Esophagus squamous epithelium (tissue), 5 donors: Measurements from ENCODE around the gene PRRT3. TPM values are rescaled to one million over a fixed set of nuclear protein-coding genes. Genes with fewer than 3 reads are reported as not detected.

ENCODE experiments used
- DNase-seq: peaks from one replicate; lab custom pipeline; 2025; lab: John Stamatoyannopoulos, UW
- H3K27ac ChIP-seq, 4 donors: fragments of 200-600 bp; sonication (generic); one replicate each; pipeline ENCODE4 v1.5.1; 2016 to 2019; ENCODE audit warnings: mild to moderate bottlenecking in 1 of 4
- H3K27me3 ChIP-seq, 4 donors: fragments of 200-600 bp; sonication (generic); 1 replicate in 3 of 4; 2 replicates in 1 of 4; pipeline versions ENCODE4 v1.5.1 to v1.6.0; 2017 to 2021; ENCODE audit warnings: antibody characterized with exemption in 1 of 4
- H3K36me3 ChIP-seq, 3 donors: fragments of 200-600 bp; sonication (generic); one replicate each; pipeline ENCODE4 v1.5.1; 2016 to 2019
- H3K4me1 ChIP-seq, 3 donors: fragments of 200-600 bp; sonication (generic); one replicate each; pipeline ENCODE4 v1.5.1; 2017 to 2019
- H3K4me3 ChIP-seq, 4 donors: fragments of 200-600 bp; sonication (generic); 1 replicate in 3 of 4; 2 replicates in 1 of 4; pipeline ENCODE4 v1.5.1; 2016 to 2019; ENCODE audit warnings: mild to moderate bottlenecking in 2 of 4, moderate library complexity in 1 of 4
- H3K9me3 ChIP-seq, 3 donors: fragments of 200-600 bp; sonication (generic); one replicate each; pipeline ENCODE4 v1.5.1; 2016 to 2019
- CTCF ChIP-seq, 6 experiments: fragments of 450-650 bp in 4 of 6; fragments of 200-600 bp in 2 of 6; sonication (generic) in 2 of 6; IDR thresholded peaks; one replicate each; pipeline ENCODE4 v1.5.1; 2016 to 2019; ENCODE audit warnings: antibody characterized with exemption in 6 of 6, mild to moderate bottlenecking in 4 of 6, moderate library complexity in 4 of 6
- POLR2A ChIP-seq, 4 donors: fragments of 450-650 bp; IDR thresholded peaks; one replicate each; pipeline ENCODE4 v1.6.1; 2017; ENCODE audit warnings: antibody characterized with exemption in 4 of 4, mild to moderate bottlenecking in 4 of 4, moderate library complexity in 3 of 4
- WGBS, 2 donors: methylation state at CpG; one replicate each; pipeline ENCODE4 v1.1.5; 2018; 5-methylcytosine and 5-hydroxymethylcytosine counted together
- intact Hi-C: fragments of 100-400 bp; cut with DNase I; formaldehyde crosslinking; loops from one replicate; pipeline ENCODE4 v1.15.0; 2022
- total RNA-seq, 4 donors: library from RNA; depleted of rRNA; stranded (reverse); fragments of >200 nt; gene quantifications; one replicate each; pipeline ENCODE4 v1.1.0, GENCODE V29; 2016
- donor health status: DM: yes; HTN: yes; CAD: no.

PRRT3 gene
- total RNA-seq, result 1 to 10 TPM in 2 of 4 donors, under 1 TPM in 2; 0.72 to 1.9 (median 1.0) TPM

- WGBS, 2 donors, result 6 to 33% methylated on average over 4 to 26 of the region's 52 CpGs
- peak within 1 kb of the TSS; percentile 29 to 82 (median 46) for H3K4me3 ChIP-seq
- DNase-seq, result no peak
- peaks cover 0 to 3% (median 0%) of the 10 kb centered on the region in 4 donors for H3K27me3 ChIP-seq
- intact Hi-C loops, result no loop called here
- H3K4me1 ChIP-seq, result peaks cover 18 to 38% (median 20%) of the 10 kb centered on the region in 3 donors
- TF ChIP-seq POLR2A (IDR thresholded peaks at IDR 0.05), result no peak
- TF ChIP-seq CTCF (IDR thresholded peaks at IDR 0.05), result no peak
- H3K36me3 ChIP-seq, result peaks cover 0 to 18% (median 0%) of the 10 kb centered on the region in 3 donors
- peak within 1 kb of the TSS in 2 of 4 donors; percentile 9 to 22 for H3K27ac ChIP-seq
- no peaks in the 10 kb centered on the region for H3K9me3 ChIP-seq
Observed at GRCh38 chr3:9951962-9952805, at the start of gene PRRT3. Gene PRRT3, minus strand, starts transcription at chr3:9952408. Its CDS starts 2,293 bp downstream, at chr3:9950115.

DNA sequence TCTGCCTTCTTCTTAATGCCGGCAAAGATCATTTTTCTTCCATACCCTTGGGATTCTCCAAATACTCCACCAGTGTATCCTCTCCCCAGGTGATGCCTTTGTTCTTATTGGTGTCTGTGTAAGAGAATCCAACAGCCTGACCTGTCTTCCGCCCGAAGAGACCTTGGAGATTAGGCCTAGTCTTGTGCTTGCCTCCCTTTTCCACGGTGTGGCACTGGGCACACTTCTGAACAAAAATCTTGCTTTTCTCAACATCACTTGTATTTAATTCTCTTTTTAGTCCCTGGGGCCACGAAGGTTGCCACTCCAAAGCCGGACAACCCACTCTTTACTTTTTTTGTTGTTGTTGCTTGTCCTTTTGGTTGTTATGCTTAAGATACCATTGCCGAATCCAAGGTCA, 48.5 kb upstream of the PRRT3 start:
- intact Hi-C loops, result no loop called here
- DNase-seq, result no peak
- Histone ChIP-seq H3K9me3 (no peaks in the 10 kb centered on the region), H3K4me1 (no peaks in the 10 kb centered on the region), H3K4me3 (no peak overlapping the region), H3K27me3 (no peaks in the 10 kb centered on the region), H3K36me3 (peaks cover 0 to 35% (median 0%) of the 10 kb centered on the region in 3 donors), H3K27ac (no peak overlapping the region)
- WGBS, 2 donors, result 95 to 96% methylated on average over 7 of the region's 7 CpGs
- no peak for TF ChIP-seq POLR2A (IDR thresholded peaks at IDR 0.05)
- no peak for TF ChIP-seq CTCF (IDR thresholded peaks at IDR 0.05)

DNA sequence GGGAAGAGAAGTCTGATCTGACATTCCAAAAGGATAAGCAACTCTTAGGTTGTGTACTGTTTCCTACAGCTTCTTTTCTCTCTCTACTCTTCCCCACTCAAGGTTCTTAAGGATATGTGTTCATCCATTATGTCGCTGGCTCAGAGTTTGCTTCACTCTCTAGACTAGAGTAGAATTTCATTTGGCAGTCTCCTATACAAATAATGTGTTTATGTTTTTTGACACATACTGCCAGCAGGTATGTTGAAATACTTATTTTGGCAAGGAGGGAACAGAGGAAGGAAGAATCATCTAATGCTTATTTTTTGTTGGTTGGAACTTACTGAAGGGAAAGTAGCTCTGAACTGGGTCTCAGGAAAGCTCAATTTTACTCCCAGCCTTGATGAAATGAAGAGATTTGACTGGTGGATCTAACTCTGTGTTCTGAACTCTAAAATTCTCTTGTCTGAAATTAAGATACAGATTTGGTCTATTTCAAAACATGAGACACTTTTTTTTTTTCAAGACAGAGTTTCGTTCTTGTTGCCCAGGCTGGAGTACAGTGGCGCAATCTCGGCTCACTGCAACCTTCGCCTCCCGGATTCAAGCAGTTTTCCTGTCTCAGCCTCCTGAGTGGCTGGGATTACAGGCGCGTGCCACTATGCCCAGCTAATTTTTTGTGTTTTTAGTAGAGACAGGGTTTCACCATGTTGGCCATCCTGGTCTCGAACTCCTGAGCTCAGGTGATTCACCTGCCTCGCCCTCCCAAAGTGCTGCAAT, 42.1 kb upstream of the PRRT3 start:
- H3K36me3 ChIP-seq, result peaks cover 0 to 23% (median 0%) of the 10 kb centered on the region in 3 donors
- no peak overlapping the region for H3K27ac ChIP-seq
- no peak for DNase-seq
- H3K9me3 ChIP-seq, result no peaks in the 10 kb centered on the region
- H3K4me1 ChIP-seq, result no peaks in the 10 kb centered on the region
- intact Hi-C loops, result no loop called here
- 80 to 84% methylated on average over 10 of the region's 10 CpGs for WGBS, 2 donors
- H3K4me3 ChIP-seq, result no peak overlapping the region
- H3K27me3 ChIP-seq, result no peaks in the 10 kb centered on the region
- no peak for TF ChIP-seq CTCF (IDR thresholded peaks at IDR 0.05)
- no peak for TF ChIP-seq POLR2A (IDR thresholded peaks at IDR 0.05)

GRCh38 chr3:9986230-9986725, 34.1 kb upstream of the PRRT3 start:
- TF ChIP-seq POLR2A (IDR thresholded peaks at IDR 0.05) (no peak), CTCF (IDR thresholded peaks at IDR 0.05) (no peak)
- 0% methylated on average over 9 to 17 of the region's 17 CpGs for WGBS, 2 donors
- Histone ChIP-seq H3K27ac (peak overlapping the region; percentile 78 to 92 (median 90)), H3K4me3 (peak overlapping the region; percentile 67 to 79 (median 76)), H3K36me3 (peaks cover 0 to 30% (median 0%) of the 10 kb centered on the region in 3 donors), H3K27me3 (no peaks in the 10 kb centered on the region), H3K4me1 (peaks cover 30 to 55% (median 35%) of the 10 kb centered on the region in 3 donors), H3K9me3 (no peaks in the 10 kb centered on the region)
- no peak for DNase-seq
- intact Hi-C loops, result no loop called here
